ENCODE results near the gene TMEM163.

The TMEM163 gene

DNA sequence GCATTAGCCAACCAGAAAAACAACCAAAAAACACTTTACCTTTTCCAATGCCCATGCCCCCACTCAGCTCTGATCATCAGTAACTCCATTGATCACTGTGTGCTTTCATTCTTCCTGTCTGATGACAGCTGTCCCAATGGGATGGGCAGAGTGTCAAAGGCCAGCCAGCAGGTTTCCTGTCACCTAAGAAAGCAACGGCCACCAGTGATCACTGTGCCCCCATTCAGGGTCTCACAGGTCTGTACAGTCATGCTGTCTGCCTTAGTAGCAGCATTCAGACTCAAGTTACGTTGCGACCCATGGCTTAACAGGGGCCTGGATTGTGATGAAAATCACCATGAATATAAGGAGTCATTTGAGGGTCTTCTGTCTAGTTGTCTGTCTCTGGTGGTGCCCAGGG lies 280.4 kb downstream of the TMEM163 start:
- Mint-ChIP-seq H3K27ac (no peak overlapping the region), H3K9me3 (no peaks in the 10 kb centered on the region), H3K36me3 (ENCODE audit: low read depth) (peaks cover 51% of the 10 kb centered on the region), H3K4me1 (peaks cover 14% of the 10 kb centered on the region), H3K27me3 (ENCODE audit: low read depth, poor library complexity) (peaks cover 2% of the 10 kb centered on the region), H3K4me3 (no peak overlapping the region)
- DNase-seq, result no peak
- TF ChIP-seq, protein P1, sequence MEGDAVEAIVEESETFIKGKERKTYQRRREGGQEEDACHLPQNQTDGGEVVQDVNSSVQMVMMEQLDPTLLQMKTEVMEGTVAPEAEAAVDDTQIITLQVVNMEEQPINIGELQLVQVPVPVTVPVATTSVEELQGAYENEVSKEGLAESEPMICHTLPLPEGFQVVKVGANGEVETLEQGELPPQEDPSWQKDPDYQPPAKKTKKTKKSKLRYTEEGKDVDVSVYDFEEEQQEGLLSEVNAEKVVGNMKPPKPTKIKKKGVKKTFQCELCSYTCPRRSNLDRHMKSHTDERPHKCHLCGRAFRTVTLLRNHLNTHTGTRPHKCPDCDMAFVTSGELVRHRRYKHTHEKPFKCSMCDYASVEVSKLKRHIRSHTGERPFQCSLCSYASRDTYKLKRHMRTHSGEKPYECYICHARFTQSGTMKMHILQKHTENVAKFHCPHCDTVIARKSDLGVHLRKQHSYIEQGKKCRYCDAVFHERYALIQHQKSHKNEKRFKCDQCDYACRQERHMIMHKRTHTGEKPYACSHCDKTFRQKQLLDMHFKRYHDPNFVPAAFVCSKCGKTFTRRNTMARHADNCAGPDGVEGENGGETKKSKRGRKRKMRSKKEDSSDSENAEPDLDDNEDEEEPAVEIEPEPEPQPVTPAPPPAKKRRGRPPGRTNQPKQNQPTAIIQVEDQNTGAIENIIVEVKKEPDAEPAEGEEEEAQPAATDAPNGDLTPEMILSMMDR (IDR thresholded peaks at IDR 0.05), result no peak

DNA sequence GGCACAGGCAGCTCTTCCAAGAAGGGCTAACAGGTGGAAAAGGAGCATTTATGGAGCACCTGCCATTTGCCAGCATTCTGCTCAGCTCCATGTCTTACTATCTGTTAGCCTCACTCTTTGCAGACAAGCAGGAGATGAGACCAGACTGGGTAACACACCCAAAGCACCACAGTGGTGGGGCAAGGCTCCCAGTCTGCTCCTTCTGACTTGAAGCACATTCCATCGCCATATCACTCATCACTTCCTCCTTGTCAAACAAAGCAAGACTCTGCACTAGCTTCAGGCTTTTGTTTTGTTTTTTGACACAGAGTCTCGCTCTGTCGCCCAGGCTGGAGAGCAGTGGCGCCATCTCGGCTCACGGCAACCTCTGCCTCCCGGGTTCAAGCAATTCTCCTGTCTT lies 282.1 kb downstream of the TMEM163 start:
- H3K27me3 Mint-ChIP-seq (ENCODE audit: low read depth, poor library complexity), result peaks cover 2% of the 10 kb centered on the region
- H3K27ac Mint-ChIP-seq, result no peak overlapping the region
- H3K9me3 Mint-ChIP-seq, result no peaks in the 10 kb centered on the region
- DNase-seq, result no peak
- TF ChIP-seq, protein P1 (IDR thresholded peaks at IDR 0.05), result no peak
- H3K36me3 Mint-ChIP-seq (ENCODE audit: low read depth), result peaks cover 56% of the 10 kb centered on the region
- peaks cover 30% of the 10 kb centered on the region for H3K4me1 Mint-ChIP-seq
- H3K4me3 Mint-ChIP-seq, result no peak overlapping the region

DNA sequence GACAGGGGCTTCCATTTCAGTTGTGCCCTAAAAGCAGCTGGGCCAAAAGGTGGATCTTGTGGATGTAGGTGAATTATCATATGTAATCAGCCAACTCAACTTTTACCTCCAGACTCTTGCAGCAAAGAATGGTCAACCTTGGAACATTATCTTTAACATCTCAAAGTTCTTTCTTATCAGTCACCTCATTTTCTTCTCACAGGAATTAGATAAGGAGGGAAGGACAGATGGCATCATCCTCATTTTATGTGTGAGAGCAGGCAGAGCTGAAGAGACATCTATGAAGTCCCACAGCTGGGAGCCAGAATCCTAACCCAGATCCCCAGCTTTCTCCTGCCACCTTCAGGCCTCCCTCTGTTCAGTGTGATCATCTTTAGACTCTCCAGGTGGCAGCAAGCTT lies 282.9 kb downstream of the TMEM163 start:
- H3K9me3 Mint-ChIP-seq, result no peaks in the 10 kb centered on the region
- no peak overlapping the region for H3K4me3 Mint-ChIP-seq
- peaks cover 56% of the 10 kb centered on the region for H3K36me3 Mint-ChIP-seq (ENCODE audit: low read depth)
- TF ChIP-seq, protein P1 (IDR thresholded peaks at IDR 0.05), result no peak
- H3K27ac Mint-ChIP-seq, result no peak overlapping the region
- peaks cover 32% of the 10 kb centered on the region for H3K4me1 Mint-ChIP-seq
- no peaks in the 10 kb centered on the region for H3K27me3 Mint-ChIP-seq (ENCODE audit: low read depth, poor library complexity)
- no peak for DNase-seq

DNA sequence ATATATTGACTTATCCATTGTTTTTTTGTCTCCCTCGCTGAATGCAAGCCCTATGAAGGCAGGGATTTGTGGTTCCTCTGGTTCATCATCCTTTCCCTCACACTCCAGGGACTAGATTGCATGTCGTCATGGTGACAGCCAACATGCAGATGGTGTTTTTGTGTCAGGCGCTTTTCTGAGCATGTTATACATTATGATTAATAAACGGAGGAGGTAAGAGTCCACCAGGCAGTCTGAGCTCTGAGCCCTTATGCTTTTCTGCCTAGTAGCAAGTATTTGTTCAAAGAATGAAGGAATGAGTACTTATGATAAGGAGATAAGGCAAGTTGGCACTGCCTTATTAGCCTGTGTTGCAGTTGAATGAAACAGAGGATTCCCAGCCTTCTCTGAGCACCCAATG lies 283.3 kb downstream of the TMEM163 start:
- Mint-ChIP-seq H3K27ac (no peak overlapping the region), H3K36me3 (ENCODE audit: low read depth) (peaks cover 56% of the 10 kb centered on the region), H3K27me3 (ENCODE audit: low read depth, poor library complexity) (no peaks in the 10 kb centered on the region), H3K4me3 (no peak overlapping the region), H3K9me3 (no peaks in the 10 kb centered on the region), H3K4me1 (peaks cover 32% of the 10 kb centered on the region)
- no peak for DNase-seq
- TF ChIP-seq, protein P1 (IDR thresholded peaks at IDR 0.05), result no peak

DNA sequence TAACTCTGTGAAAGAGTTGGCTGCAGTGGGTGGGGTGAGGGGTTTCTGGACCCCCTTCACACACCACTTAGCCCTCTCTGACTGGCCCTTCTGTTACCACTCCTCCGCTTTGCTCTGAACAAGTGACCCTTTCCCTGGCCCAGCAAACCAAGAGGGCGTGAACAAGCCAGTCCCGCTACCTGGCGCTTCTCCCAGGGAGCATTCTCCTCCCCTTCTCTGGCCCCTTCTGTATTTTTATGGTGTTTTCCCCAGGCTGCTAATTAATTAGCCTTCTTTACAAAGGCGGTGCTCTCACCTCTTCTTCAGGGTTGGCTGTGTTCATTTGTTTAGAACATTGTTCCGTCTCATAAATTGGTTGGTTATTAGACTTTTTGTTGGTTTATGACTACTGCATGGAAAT lies 284.8 kb downstream of the TMEM163 start:
- TF ChIP-seq, protein P1 (IDR thresholded peaks at IDR 0.05), result no peak
- Mint-ChIP-seq H3K9me3 (no peaks in the 10 kb centered on the region), H3K36me3 (ENCODE audit: low read depth) (peaks cover 50% of the 10 kb centered on the region), H3K4me1 (peaks cover 32% of the 10 kb centered on the region), H3K27ac (no peak overlapping the region), H3K27me3 (ENCODE audit: low read depth, poor library complexity) (no peaks in the 10 kb centered on the region), H3K4me3 (no peak overlapping the region)
- no peak for DNase-seq

DNA sequence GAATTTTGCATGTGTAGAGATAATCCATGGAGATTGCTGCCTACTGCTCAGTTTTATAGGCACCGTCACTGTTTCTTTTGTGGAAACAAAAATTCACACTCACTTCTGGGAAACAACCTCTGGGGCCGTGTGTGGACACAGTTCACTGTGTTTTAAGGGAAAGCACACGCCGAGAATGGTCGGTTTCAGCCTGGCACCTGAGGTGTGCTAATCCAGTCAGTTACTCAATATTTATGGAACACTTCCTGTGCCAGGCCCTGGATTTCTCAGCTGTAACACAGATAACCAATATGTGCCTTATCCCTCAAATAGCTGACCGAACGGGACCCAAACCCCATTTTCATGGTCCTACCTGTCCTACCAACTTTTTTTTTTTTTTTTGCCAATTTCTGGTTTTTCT lies 285.3 kb downstream of the TMEM163 start:
- Mint-ChIP-seq H3K4me1 (peaks cover 31% of the 10 kb centered on the region), H3K36me3 (ENCODE audit: low read depth) (peaks cover 49% of the 10 kb centered on the region), H3K27ac (no peak overlapping the region), H3K27me3 (ENCODE audit: low read depth, poor library complexity) (no peaks in the 10 kb centered on the region), H3K9me3 (no peaks in the 10 kb centered on the region), H3K4me3 (no peak overlapping the region)
- TF ChIP-seq, protein P1 (IDR thresholded peaks at IDR 0.05), result no peak
- DNase-seq, result no peak

All from nephron progenitor cell (in vitro differentiated cells).